SU-DHL-6 (cell line): ENCODE measurements around the gene GARS1.

Experiments used
- H2AFZ ChIP-seq: fragments of 200-600 bp; sonication (generic); 2 replicates; pipeline ENCODE4 v1.6.1; 2014; ENCODE audit warnings: low read depth, mild to moderate bottlenecking, moderate library complexity, mixed read lengths, antibody characterized with exemption, low read length; ENCODE audit not compliant: severe bottlenecking
- H3F3A ChIP-seq: fragments of 200-600 bp; shearing (Covaris generic); 2 replicates; pipeline ENCODE4 v1.6.0; 2016; ENCODE audit warnings: antibody characterized with exemption, mild to moderate bottlenecking; ENCODE audit not compliant: insufficient read depth
- H3K27ac ChIP-seq: fragments of 200-600 bp; sonication (generic); 2 replicates; pipeline ENCODE4 v1.5.1; 2016; ENCODE audit warnings: low read depth, mild to moderate bottlenecking, low read length, moderate library complexity, mixed read lengths
- H3K27me3 ChIP-seq: fragments of 200-600 bp; sonication (generic), shearing (Covaris generic); 2 replicates; pipeline ENCODE4 v1.6.0; 2014; ENCODE audit warnings: mild to moderate bottlenecking, low read length
- H3K36me3 ChIP-seq: fragments of 200-600 bp; sonication (generic); 2 replicates; pipeline ENCODE4 v1.6.1; 2014; ENCODE audit warnings: mild to moderate bottlenecking, low read length, mixed read lengths
- H3K4me2 ChIP-seq: fragments of 300-600, 200-600 bp; shearing (Covaris generic), sonication (generic); 2 replicates; pipeline ENCODE4 v1.6.0; 2014; ENCODE audit warnings: low read length, low read depth, mild to moderate bottlenecking; ENCODE audit not compliant: poor library complexity, severe bottlenecking
- H3K4me3 ChIP-seq: fragments of 200-600 bp; sonication (generic); 2 replicates; pipeline ENCODE4 v1.5.1; 2014; ENCODE audit warnings: antibody characterized with exemption, low read length, mild to moderate bottlenecking, mixed read lengths; ENCODE audit not compliant: insufficient read depth, poor library complexity, severe bottlenecking
- H3K79me2 ChIP-seq: fragments of 200-600 bp; sonication (generic); 2 replicates; pipeline ENCODE4 v1.6.1; 2014; ENCODE audit warnings: mild to moderate bottlenecking, low read length, moderate library complexity; ENCODE audit not compliant: insufficient read depth
- H3K9ac ChIP-seq: fragments of 200-600 bp; sonication (generic); 2 replicates; pipeline ENCODE4 v1.7.0; 2014; ENCODE audit warnings: mild to moderate bottlenecking, low read length
- H3K9me2 ChIP-seq: fragments of 200-600 bp; sonication (generic); replicated peaks from 2 replicates; pipeline ENCODE4 v1.6.1; 2014; ENCODE audit warnings: low read length; ENCODE audit not compliant: insufficient read depth
- H3K9me3 ChIP-seq: fragments of 200-600 bp; sonication (generic); 2 replicates; pipeline ENCODE4 v1.6.1; 2014; ENCODE audit warnings: low read length, mixed read lengths; ENCODE audit not compliant: insufficient read depth
- H4K20me1 ChIP-seq: fragments of 200-600 bp; sonication (generic); 2 replicates; pipeline ENCODE4 v1.6.1; 2014; ENCODE audit warnings: low read depth, mild to moderate bottlenecking, antibody characterized with exemption, low read length, moderate library complexity, mixed read lengths
- EZH2phosphoT487 ChIP-seq: fragments of 200-600 bp; sonication (generic), shearing (Covaris generic); conservative IDR thresholded peaks from 2 replicates; pipeline ENCODE4 v1.6.1; 2018; ENCODE audit warnings: mild to moderate bottlenecking, antibody characterized with exemption, low read length, moderate library complexity, mixed read lengths
- TF ChIP-seq, protein P1 (sequence below): fragments of 200-600 bp; sonication (generic); IDR thresholded peaks from one replicate; pipeline ENCODE4 v1.5.1; 2017; ENCODE audit warnings: antibody characterized with exemption, mild to moderate bottlenecking, low read length, moderate library complexity; ENCODE audit not compliant: insufficient read depth, poor library complexity, severe bottlenecking

GARS1 gene

GRCh38 chr7:30630986-30631385, 36.3 kb downstream of the GARS1 start:
- no peak overlapping the region for H3K27ac ChIP-seq
- H3K27me3 ChIP-seq = no peaks in the 10 kb centered on the region
- peaks cover 9% of the 10 kb centered on the region for H3K79me2 ChIP-seq
- no peak overlapping the region for H3K4me2 ChIP-seq
- no peaks in the 10 kb centered on the region for H3K9me3 ChIP-seq
- H3K4me3 ChIP-seq = no peak overlapping the region
- peaks cover 86% of the 10 kb centered on the region for H3K36me3 ChIP-seq
- no peaks in the 10 kb centered on the region for H3F3A ChIP-seq
- no peaks in the 10 kb centered on the region; the same call in 1 of the 2 replicates for H4K20me1 ChIP-seq
- TF ChIP-seq EZH2phosphoT487 = no peak
- TF ChIP-seq, protein P1, sequence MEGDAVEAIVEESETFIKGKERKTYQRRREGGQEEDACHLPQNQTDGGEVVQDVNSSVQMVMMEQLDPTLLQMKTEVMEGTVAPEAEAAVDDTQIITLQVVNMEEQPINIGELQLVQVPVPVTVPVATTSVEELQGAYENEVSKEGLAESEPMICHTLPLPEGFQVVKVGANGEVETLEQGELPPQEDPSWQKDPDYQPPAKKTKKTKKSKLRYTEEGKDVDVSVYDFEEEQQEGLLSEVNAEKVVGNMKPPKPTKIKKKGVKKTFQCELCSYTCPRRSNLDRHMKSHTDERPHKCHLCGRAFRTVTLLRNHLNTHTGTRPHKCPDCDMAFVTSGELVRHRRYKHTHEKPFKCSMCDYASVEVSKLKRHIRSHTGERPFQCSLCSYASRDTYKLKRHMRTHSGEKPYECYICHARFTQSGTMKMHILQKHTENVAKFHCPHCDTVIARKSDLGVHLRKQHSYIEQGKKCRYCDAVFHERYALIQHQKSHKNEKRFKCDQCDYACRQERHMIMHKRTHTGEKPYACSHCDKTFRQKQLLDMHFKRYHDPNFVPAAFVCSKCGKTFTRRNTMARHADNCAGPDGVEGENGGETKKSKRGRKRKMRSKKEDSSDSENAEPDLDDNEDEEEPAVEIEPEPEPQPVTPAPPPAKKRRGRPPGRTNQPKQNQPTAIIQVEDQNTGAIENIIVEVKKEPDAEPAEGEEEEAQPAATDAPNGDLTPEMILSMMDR = no peak
- no peak overlapping the region for H3K9ac ChIP-seq
- H3K9me2 ChIP-seq = no peaks in the 10 kb centered on the region
- no peak overlapping the region for H2AFZ ChIP-seq

- H3K9me3 ChIP-seq = no peaks in the 10 kb centered on the region
- H3K9me2 ChIP-seq = no peaks in the 10 kb centered on the region
- no peak overlapping the region for H3K27ac ChIP-seq
- H3F3A ChIP-seq = no peaks in the 10 kb centered on the region
- TF ChIP-seq, protein P1 = no peak
- no peak for TF ChIP-seq EZH2phosphoT487
- H3K79me2 ChIP-seq = peaks cover 10% of the 10 kb centered on the region
- no peak overlapping the region for H3K4me2 ChIP-seq
- peaks cover 78% of the 10 kb centered on the region for H3K36me3 ChIP-seq
- H3K9ac ChIP-seq = no peak overlapping the region
- H2AFZ ChIP-seq = no peak overlapping the region
- no peaks in the 10 kb centered on the region; the same call in 1 of the 2 replicates for H4K20me1 ChIP-seq
- H3K27me3 ChIP-seq = no peaks in the 10 kb centered on the region
- H3K4me3 ChIP-seq = no peak overlapping the region
These were observed 38.5 kb downstream of the GARS1 start for GRCh38 chr7:30633223-30633622.

GRCh38 chr7:30634193-30634626, 39.5 kb downstream of the GARS1 start:
- no peak overlapping the region for H3K4me3 ChIP-seq
- H3K36me3 ChIP-seq = peaks cover 69% of the 10 kb centered on the region
- peaks cover 10% of the 10 kb centered on the region for H3K79me2 ChIP-seq
- no peaks in the 10 kb centered on the region for H3K27me3 ChIP-seq
- no peaks in the 10 kb centered on the region for H4K20me1 ChIP-seq
- no peak overlapping the region for H2AFZ ChIP-seq
- no peak for TF ChIP-seq EZH2phosphoT487
- TF ChIP-seq, protein P1 = no peak
- H3K9ac ChIP-seq = no peak overlapping the region
- H3K9me2 ChIP-seq = no peaks in the 10 kb centered on the region
- no peaks in the 10 kb centered on the region for H3F3A ChIP-seq
- H3K27ac ChIP-seq = no peak overlapping the region
- no peak overlapping the region for H3K4me2 ChIP-seq
- H3K9me3 ChIP-seq = no peaks in the 10 kb centered on the region
